GM13976 (cell line): ENCODE measurements around the gene SPATA21.
A peak's percentile ranks its signal among the peaks of the same experiment; 100 is the strongest.

ENCODE experiments used
- DNase-seq: peaks from one replicate; pipeline ENCODE4 v3.0.0; 2012; ENCODE audit warnings: low spot score
- CTCF ChIP-seq: IDR thresholded peaks from 2 replicates; pipeline ENCODE4 v1.5.1; 2012; ENCODE audit warnings: borderline replicate concordance, mild to moderate bottlenecking; ENCODE audit not compliant: insufficient read depth; ENCODE audit errors: extremely low read depth, missing control alignments, control extremely low read depth
- in situ Hi-C: fragments of 300-500 bp; cut with MboI; formaldehyde crosslinking; loops from one replicate; pipeline ENCODE4 v1.12.0; 2022; ENCODE audit warnings: low sequenced_read_pairs, mixed read lengths, inconsistent platforms; ENCODE audit not compliant: unreplicated experiment

SPATA21 gene

DNA sequence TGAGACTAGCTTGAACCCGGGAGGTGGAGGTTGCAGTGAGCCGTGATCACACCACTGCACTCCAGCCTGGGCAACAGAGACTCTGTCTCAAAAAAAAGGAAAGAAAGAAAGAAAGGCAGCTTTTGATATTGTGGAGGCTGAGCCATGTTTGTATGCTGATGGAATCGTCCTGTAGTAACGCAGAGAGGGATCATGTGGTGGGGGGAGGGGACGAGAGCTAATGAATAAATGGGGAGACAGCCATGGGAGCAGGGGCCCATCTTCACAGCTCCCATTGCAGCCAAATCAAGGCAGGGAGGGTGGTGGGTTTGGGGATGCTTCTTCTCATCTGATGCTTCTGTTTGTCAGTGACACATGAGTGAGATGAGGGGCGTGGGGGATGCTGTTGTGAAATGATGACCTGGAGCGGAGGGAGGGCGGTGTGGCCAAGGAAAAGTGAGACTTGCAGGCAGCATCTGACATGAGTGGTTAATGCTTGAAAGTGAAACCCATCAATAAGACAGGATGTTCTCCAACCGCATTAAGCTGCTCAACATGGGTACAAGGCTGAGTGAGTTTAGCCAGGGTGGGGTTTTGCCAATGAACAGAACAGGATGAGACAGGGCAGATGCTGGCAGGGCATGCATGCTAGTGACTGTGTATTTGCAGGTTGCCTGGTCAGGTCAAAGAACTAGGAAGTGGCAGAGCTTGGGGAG lies 16.7 kb downstream of the SPATA21 start:
- DNase-seq: peak; percentile 72
- in situ Hi-C loops: no loop called here
- no peak for TF ChIP-seq CTCF

- no peak for TF ChIP-seq CTCF
- no peak for DNase-seq
- in situ Hi-C loops: no loop called here
Observed at GRCh38 chr1:16418823-16419425, 18.3 kb downstream of the SPATA21 start.

DNA sequence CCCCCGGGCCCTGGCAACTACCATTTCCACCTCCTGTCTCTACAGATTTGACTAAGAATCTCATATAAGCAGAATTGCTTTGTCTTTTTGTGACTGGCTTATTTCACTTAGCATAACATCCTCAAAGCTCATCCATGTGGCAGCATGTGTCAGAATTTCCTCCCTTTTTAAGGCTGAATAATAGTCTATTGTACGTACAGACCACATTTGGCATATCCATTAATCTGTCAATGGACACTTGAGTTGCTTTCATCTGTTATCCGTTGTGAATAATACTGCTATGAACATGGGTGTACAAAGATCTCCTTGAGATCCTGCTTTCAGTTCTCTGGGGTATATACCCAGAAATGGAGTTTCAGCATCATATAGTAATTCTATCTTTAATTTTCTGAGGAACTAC lies 24.0 kb downstream of the SPATA21 start:
- in situ Hi-C loops: no loop called here
- no peak for DNase-seq
- no peak for TF ChIP-seq CTCF

GRCh38 chr1:16410803-16411202 lies 26.4 kb downstream of the SPATA21 start:
- no peak for DNase-seq

DNA sequence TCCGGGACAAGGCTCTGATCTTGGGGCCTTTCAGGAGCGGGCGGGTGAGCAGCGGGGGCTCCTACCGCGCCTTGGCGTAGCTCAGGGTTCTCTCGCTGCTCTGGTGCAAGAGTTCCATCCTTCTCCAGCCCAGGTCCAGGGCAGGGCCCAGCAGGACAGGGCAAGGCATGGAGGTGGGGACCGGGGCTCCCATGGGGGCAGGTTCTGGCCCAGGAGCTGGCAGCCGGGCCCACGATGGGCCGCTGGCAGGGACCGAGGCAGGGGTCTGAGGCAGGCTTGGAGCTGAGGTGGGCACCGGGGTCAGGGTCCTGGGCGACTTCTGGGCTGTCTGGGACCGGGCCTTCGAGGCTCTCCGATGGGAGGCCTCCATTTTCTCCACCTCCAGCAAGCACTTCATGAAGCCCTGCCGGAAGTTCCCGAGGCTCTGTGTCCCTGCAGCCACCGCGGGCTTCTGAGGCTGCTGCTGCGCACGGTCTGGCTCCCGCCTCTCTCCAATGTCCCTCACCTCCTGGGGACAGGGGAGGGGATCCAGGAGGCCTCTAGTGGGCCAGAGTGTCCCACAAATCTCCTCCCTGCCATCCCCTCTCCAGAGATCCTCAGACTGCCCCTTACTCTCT lies 27.6 kb downstream of the SPATA21 start:
- no peak for TF ChIP-seq CTCF
- DNase-seq: no peak
- in situ Hi-C loops: no loop called here

More at GRCh38 chr1:16410803-16411202, 26.4 kb downstream of the SPATA21 start:
- in situ Hi-C loops: no loop called here
- no peak for TF ChIP-seq CTCF

- no peak for DNase-seq
- no peak for TF ChIP-seq CTCF
Observed at GRCh38 chr1:16406868-16407267, 30.4 kb downstream of the SPATA21 start.

More at GRCh38 chr1:16406868-16407267, 30.4 kb downstream of the SPATA21 start:
- in situ Hi-C loops: no loop called here
